ENCODE results near the gene KCTD4.

- TF ChIP-seq CTCF (optimal IDR thresholded peaks at IDR 0.05 in 1 of 3, IDR thresholded peaks at IDR 0.05 in 1 of 3, conservative IDR thresholded peaks at IDR 0.05 in 1 of 3; ENCODE audit: extremely low read depth in 1 of 3, insufficient read depth in 2 of 3, low read length in 3 of 3) (no peak), EZH2 (IDR thresholded peaks at IDR 0.05; ENCODE audit: low read length) (no peak)
Observed at GRCh38 chr13:45198041-45198440, 2.8 kb downstream of the KCTD4 start.

All from keratinocyte (primary cell).